GM18507 (cell line): ENCODE measurements around the gene TTC39A.

ENCODE experiments used
- DNase-seq: peaks from one replicate; pipeline ENCODE4 v3.0.0; 2011; ENCODE audit warnings: low read depth; ENCODE audit not compliant: insufficient read length; ENCODE audit errors: extremely low spot score
- FAIRE-seq: peaks from 2 replicates; lab custom pipeline; 2011; peaks lifted over from hg19 to GRCh38; lab: Jason Lieb, UNC

Gene TTC39A

DNA sequence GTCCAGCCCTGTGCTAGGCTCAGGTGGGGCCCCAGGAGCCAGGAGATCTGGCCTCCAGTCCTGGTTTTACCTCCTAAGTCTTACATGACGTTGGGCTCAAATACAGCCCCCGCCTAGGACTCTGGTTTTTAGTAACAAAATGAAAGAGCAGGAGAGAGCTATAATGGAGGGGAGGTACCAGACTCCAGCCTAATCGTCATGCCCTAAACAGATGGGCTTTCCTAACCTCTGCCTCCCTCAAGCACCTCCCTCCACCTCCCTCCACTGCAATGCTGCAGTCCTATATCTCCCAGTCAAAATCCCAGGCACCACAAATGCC lies 28.6 kb downstream of the TTC39A start:
- DNase-seq (no peak), FAIRE-seq (no peak)

DNA sequence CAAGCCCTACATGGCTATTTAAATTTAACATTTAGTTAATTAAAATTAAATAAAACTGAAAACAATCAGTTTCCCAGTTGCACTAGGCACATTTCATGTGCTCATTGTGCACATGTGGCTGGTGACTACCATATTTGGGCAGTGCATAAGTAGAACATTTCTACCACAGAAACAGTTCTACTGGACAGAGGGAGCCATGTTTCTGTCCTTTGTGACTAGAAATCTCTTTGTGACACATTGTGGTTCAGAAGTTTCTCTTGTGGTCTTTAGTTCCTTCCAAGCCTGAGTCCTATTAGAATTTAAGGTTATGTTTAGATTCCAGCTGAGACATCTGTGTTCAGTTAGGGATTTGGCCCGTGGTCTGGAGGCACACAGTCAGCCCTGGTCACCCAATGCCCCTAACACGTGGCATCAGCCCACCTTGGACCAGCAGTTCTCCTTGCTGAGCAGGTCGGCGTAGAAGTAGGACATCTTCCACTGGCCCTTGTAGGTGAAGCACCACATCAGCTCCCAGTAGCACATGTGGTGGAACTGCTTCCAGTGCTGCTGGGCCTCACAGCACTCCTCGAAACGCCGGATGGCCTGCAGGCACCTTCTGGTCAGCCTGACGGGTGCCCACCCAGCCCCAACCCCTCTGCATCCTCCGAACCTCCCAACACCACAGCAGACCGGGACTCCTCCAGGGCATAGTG lies 29.1 kb downstream of the TTC39A start:
- DNase-seq (no peak), FAIRE-seq (peak; percentile 38)

DNA sequence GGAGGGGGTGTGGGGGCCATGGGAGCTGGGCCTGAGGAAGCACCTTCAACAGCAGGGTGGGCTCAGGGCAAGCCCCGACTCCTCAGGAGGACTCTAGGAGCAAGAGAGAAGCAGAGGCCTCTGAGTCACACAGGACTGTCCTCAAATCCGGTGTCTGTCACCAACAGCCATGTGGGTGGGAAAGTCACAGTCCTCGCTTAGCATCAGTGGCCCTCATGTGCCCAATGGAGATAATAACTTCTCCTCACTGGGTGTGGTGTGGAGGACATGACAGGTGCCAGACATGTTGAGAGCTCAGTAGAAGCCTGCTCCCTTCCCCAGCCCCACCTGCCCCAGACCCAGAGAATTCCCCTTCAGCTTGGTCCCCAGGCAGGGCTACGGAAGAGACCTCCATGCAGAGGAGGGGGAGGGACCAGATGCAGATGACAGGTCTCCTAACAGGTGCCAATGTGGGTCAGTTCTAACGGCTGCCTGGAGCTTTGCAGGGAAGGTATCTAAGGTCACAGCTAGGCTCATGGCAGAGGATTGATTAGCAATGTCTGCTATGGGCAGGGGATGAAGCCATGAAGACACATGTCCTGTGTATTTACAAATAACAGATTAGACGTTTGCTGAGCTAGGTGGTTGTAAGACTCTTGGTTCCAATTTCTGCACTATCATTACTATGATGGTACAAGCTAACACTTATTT lies 30.2 kb downstream of the TTC39A start:
- FAIRE-seq, result no peak
- no peak for DNase-seq

DNA sequence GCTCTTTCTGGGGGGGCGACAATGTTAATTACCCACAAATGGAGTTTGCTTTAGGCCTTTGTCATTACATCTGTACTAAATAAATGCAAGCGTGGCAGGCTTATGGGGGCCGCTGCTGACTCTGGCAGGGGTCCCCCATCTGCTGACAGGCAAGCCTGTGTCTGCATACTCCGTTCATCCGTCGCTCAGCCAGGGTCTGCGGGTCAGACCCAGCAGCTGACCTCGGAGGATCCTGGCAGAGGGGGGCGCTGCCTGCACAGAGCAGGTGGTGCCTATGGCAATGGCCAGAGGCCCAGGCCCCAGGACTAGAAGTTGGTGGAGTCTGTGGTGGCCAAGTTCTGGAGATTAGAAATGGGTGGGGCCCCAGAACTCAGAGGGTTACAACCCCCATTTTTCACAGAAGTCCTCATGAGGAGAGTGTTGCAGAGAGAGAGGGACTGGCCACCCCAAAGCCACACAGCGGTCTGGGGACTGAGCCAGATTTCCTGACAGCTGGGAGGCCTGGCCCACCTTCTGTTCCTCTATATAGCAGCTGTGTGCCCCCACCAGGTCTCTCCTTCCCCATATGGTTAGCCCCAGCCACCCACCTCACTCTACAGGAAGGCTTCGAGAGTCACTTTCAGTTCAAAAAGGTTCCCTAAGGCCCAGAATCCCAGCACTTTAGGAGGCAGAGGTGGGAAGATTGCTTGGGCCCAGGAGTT lies 31.0 kb downstream of the TTC39A start:
- DNase-seq, result no peak
- FAIRE-seq, result no peak

DNA sequence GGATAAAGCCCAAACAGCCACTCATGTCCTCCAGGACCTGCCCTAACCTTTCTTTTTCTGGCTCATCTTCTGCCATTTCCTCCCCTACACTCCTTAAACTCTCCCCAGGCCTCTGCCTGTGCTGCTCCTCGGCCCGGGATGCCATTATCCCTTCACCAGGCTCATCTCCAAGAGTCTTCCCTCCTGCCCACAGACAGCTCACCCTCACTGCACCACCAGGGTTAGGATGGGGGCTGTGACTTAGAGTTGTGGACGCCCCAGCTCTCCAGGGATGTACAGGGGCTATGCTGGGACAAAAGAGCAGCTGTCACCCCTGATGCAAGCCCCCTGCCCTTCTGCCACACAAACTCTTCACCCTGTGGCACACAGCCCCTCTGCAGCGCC lies 32.0 kb downstream of the TTC39A start:
- FAIRE-seq (no peak), DNase-seq (no peak)

DNA sequence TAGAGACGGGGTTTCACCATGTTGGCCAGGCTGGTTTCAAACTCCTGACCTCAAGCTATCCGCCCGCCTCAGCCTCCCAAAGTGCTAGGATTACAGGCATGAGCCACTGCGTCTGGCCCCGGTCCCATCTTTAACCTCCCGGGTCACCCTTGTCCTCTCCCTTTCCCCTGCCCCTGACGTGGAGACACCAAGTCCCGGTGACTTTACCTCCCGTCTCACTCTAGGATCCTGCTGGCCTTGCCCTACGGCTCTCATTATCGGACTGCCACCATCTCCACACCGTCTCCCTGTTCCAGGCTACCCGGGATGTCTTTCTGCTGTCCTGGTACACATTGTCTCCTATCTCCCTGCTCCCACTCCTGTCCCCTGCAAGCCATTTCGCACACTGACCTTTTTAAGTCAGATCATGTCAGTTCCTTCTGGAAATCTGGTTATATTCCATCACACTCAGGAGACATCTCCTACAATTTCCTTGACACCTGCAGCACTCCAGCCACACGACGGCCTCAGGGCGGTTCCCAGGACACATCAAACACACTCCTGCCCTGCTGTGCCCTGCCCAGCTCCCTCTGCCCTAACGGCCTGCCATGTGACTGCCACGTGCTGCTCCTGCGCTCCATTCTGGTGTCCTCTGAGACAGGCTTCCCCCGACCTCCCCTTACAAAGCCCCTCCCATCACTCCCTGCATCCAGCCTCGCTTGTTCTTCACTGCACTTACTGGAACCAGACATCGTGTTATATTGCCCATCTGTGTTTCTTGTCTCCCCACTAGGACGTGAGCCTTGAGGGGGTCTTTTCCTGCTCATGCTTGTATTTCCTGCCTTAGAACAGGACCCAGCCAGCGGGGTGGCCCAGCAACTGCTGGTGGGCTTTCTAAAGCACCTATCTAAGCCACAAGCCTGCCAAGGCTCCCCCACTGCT lies 32.7 kb downstream of the TTC39A start:
- FAIRE-seq, result no peak
- no peak for DNase-seq

DNA sequence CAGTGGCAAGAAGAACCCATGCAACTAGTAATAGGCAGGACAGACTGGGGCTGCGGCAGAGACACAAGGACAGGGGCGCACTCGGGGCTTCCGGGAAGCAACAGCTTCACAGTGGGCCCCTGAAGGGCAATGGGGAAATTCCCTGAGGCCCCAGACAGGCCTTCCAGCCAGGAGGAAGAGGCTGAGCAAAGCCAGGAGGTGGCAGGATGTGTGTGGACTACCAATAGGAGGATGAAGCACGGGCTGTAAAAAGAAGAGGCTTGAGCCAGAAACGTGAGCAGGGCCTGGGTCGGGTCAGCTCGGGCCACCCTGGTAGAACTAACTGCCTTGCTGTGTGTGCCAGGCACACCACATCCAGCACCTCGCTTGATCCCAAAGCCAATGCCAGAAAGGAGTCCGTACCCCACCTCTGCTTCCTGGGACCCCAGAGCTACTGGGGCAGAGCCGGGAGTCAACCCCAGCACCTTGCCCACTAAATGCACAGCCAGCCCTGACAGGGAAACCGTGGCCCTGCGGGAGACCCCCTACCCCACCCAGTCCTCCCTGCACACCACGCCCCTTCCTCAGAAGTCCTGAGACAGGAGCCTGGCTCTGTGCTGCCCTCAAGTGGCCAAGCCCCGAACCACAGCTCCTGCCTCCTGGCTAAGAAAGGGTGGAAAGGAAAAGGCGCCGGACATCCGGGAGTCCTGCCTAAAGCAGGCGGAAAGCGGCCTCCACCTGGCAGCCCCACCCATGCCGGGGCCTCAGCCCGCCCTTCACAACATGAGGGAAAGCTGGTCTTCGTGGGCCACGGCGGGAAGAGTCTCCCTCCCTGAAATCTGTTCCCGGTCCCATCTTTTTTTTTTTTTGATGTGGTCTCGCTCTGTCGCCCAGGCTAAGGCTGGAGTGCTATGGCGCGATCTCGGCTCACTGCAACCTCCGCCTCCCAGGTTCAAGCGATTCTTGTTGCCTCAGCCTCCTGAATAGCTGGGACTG lies 33.7 kb downstream of the TTC39A start:
- DNase-seq, result peak; percentile 65
- peak; percentile 89 for FAIRE-seq

DNA sequence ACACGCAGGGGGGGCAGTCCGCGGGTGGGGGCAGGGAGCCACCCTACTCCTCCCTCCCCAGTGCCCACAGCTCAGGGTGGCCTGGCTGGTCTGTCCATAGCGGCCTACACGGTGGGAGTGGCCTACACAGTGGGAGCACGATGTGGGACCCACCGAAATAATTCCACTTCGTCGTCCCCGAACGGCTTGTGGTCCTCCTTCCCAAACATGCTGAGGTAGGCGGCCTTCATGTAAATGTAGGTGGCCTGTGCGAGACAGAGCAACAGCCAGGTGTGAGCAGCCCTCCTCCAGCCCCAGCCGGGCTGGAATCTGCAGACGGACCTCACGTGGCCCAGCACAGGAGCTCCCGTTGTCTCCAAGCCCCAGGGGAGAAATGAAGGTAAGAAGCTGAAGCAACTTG lies 34.4 kb downstream of the TTC39A start:
- DNase-seq, result no peak
- FAIRE-seq, result no peak

DNA sequence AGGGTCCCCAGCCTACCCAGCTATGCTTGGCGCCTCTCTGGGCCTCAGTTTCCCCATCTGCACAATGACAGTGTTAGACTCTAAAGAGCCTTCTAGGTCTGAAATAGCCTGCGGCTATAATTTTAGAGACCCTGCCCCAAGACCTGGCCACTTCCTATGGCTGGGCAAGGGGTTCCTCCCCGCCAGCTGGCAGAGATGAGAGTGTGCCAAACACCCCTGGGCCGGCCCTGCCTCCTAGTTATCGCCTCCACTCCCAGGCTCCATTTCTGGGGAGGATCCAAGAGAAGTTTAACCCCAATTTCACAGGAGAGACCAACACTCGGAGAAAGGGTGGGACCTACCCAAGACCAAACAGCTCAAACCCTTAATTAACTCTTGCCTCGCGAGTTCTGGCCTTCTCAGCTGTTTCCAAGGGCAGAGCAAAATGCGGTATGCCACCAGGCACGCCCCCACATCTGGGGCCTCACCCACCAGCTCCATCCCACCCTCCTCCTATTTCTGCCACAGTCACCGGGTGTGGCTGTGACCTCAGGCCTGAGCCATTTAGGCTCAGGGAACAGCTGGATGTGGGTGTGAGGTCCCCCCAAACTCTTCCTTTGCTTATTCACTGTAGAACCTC lies 35.7 kb downstream of the TTC39A start:
- DNase-seq (no peak), FAIRE-seq (no peak)

DNA sequence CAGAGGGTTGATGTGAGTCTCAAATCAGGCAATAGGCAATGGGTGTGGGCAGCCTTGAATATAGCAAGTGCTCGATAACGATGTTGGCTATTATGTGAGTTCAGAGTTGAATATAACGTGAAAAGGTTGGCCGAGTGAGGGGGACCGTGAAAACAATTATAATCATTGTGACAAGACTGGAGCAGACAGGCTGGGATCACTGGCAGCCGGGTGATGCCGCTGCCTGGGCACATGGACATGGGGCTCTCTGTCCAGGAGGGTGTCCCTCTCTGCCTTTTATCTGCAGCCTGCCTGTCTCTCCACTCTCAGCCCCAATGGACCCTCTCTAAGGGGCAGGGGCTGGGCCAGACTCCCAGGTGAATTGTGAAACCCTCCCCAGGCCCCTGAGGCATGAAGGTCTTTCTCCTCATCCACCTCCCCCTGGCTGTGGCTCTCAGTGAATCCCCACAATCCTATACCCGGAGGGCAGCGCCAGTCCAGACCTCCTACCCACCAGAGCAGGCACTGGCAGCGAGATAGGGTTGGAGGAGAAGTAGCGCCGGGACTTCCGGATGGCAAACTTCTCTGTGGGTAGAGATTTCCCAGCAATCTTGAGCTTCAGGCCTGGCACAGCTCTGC lies 36.4 kb downstream of the TTC39A start:
- DNase-seq (no peak), FAIRE-seq (no peak)

DNA sequence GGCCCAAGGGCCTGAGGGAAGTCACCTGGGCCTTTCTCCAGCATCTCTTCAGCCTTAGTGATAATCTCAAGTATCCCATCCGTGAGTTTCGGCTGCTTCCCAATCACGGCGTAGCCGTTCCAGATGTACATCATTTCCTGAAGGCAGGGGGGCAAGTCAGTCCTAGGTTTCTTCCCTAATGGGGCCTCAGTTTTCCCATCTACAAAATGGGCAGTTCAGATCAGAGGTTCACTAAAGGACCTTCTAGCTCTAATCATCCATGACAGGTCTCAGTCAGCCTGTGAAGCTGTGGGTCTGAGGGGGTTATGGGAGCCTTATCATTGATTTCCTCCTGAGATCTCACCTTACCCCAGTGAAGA lies 39.9 kb downstream of the TTC39A start:
- no peak for FAIRE-seq
- no peak for DNase-seq

DNA sequence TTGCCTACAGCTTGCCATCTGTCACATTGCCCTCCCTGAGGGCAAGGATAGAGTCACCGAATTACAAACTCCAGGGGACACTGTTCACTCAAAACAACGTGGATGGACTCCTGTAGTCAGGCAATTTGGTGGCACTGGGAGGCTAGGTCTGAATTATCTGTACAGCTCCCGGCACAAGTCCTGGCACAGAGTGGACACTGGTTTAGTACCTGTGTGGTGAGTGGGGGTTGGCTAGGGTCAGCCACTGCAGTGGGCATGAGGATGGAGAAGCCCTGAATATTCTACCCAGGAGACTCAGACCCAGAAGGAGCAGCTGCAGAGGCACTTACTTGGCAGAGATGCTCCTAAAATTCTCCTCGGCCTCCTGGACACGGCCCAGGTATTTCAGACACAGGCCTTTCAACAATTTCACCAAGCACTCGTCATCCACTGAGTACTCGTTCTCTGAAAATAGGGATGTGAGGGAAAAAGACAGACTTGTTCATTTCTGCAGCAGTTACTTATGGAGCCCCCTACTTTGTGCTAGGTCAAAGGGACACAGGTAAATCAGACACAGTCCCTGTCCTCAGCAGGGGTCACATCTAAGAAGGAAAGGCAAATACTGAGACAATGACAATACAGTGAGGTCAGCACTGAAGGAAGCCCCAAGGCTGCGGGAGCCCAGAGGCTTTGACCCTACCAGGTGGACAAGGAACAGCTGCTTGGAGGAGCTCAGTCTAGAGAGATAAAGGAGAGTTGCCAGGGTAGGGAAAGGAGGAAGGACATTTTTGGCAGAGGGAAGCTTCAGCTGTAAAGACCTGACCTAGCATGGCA lies 40.5 kb downstream of the TTC39A start:
- no peak for FAIRE-seq
- no peak for DNase-seq

GRCh38 chr1:51288578-51288977 lies 41.8 kb downstream of the TTC39A start:
- no peak for DNase-seq

GRCh38 chr1:51287966-51288365 lies 42.4 kb downstream of the TTC39A start:
- DNase-seq (no peak), FAIRE-seq (no peak)

More at GRCh38 chr1:51288578-51288977, 41.8 kb downstream of the TTC39A start:
- FAIRE-seq, result no peak

DNA sequence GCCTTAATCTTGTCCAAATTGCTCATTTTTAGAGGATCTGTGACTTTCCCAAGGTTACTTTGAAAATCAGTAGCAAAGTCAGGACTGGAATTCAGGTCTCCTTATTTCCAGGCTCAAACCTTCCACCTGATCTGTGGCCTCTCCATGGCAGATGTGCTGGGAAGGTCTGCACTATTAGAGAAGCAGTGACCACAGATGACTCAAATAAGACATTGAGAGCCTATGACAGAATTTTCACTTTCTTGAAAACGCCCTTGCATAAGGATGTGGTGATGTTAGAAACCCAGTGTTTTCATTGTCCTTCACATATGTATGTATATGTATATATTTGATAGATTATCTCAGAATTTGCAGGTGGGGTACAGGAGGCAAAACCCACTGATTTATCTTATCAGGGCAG lies 45.3 kb downstream of the TTC39A start:
- FAIRE-seq, result peak; percentile 67
- DNase-seq, result peak; percentile 57

- FAIRE-seq (no peak), DNase-seq (no peak)
Observed at GRCh38 chr1:51284487-51284954, 45.8 kb downstream of the TTC39A start.

DNA sequence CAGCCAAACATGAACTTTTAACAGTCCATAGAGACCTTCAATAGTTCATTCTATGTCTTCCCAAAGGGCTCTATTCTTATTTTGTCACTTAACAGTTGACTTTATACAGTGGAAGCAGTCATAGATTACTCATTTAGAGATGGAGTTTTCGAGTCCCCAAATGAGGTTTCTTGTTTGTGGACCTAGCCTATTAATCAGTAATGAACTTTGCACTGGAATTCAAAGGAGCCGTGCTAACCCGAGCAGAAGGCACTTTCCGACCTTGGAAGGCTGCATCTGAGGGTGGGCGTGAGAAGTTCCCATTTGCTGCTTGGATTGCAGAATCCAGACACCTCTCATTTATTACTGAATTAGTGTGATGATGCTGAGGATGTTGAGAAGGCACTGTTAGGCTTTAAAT lies 46.4 kb downstream of the TTC39A start:
- no peak for FAIRE-seq
- no peak for DNase-seq
